Liver (tissue), 3 donors: ENCODE results near the gene PPP4C.

Experiments
- EGR1 ChIP-seq, 2 donors: IDR thresholded peaks; 2 replicates each; pipeline ENCODE4 v1.6.1; 2016 to 2018; ENCODE audit warnings: antibody characterized with exemption in 2 of 2, low read depth in 2 of 2
- GABPA ChIP-seq, 2 donors: IDR thresholded peaks in 1 of 2; conservative IDR thresholded peaks in 1 of 2; 2 replicates each; pipeline ENCODE4 v1.6.1; 2016; ENCODE audit warnings: antibody characterized with exemption in 2 of 2, mild to moderate bottlenecking in 1 of 2, moderate library complexity in 1 of 2
- HNF4A ChIP-seq, 2 donors: conservative IDR thresholded peaks; 2 replicates each; pipeline ENCODE4 v1.6.1; 2016; ENCODE audit warnings: antibody characterized with exemption in 2 of 2, mild to moderate bottlenecking in 2 of 2
- JUND ChIP-seq, 2 donors: IDR thresholded peaks; 2 replicates each; pipeline ENCODE4 v1.6.1; 2016; ENCODE audit warnings: antibody characterized with exemption in 2 of 2
- RAD21 ChIP-seq, 2 donors: IDR thresholded peaks; 2 replicates each; pipeline ENCODE4 v1.6.1; 2016; ENCODE audit warnings: antibody characterized with exemption in 2 of 2, mild to moderate bottlenecking in 2 of 2
- TAF1 ChIP-seq: conservative IDR thresholded peaks from 2 replicates; pipeline ENCODE4 v1.6.1; 2016; ENCODE audit warnings: antibody characterized with exemption, mild to moderate bottlenecking
- YY1 ChIP-seq: IDR thresholded peaks from 2 replicates; pipeline ENCODE4 v1.6.1; 2016; ENCODE audit warnings: antibody characterized with exemption, mild to moderate bottlenecking
- TF ChIP-seq, protein P1 (sequence below): fragments of 150-350 bp; IDR thresholded peaks from 2 replicates; pipeline ENCODE4 v1.5.1; 2017; ENCODE audit warnings: improper control_type of control experiment, low read depth, low read length; ENCODE audit not compliant: missing input control
- TF ChIP-seq, protein P2 (sequence below): IDR thresholded peaks from 2 replicates; pipeline ENCODE4 v1.6.1; 2016; ENCODE audit warnings: antibody characterized with exemption
- TF ChIP-seq, protein P3 (sequence below): IDR thresholded peaks from 2 replicates; pipeline ENCODE4 v1.6.1; 2016; ENCODE audit warnings: antibody characterized with exemption
- TF ChIP-seq, protein P4 (sequence below): IDR thresholded peaks from 2 replicates; pipeline ENCODE4 v1.6.1; 2016; ENCODE audit warnings: antibody characterized with exemption, mild to moderate bottlenecking
- donor health status: healthy.
- donor health status: healthy.

GRCh38 chr16:30053376-30054015, 22.3 kb upstream of the PPP4C start:
- TF ChIP-seq, protein P1, sequence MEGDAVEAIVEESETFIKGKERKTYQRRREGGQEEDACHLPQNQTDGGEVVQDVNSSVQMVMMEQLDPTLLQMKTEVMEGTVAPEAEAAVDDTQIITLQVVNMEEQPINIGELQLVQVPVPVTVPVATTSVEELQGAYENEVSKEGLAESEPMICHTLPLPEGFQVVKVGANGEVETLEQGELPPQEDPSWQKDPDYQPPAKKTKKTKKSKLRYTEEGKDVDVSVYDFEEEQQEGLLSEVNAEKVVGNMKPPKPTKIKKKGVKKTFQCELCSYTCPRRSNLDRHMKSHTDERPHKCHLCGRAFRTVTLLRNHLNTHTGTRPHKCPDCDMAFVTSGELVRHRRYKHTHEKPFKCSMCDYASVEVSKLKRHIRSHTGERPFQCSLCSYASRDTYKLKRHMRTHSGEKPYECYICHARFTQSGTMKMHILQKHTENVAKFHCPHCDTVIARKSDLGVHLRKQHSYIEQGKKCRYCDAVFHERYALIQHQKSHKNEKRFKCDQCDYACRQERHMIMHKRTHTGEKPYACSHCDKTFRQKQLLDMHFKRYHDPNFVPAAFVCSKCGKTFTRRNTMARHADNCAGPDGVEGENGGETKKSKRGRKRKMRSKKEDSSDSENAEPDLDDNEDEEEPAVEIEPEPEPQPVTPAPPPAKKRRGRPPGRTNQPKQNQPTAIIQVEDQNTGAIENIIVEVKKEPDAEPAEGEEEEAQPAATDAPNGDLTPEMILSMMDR: no peak
- TF ChIP-seq, protein P2, sequence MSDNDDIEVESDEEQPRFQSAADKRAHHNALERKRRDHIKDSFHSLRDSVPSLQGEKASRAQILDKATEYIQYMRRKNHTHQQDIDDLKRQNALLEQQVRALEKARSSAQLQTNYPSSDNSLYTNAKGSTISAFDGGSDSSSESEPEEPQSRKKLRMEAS: no peak
- TF ChIP-seq GABPA (IDR thresholded peaks at IDR 0.05 in 1 of 2, conservative IDR thresholded peaks at IDR 0.05 in 1 of 2) (no peak), JUND (IDR thresholded peaks at IDR 0.05) (no peak), TAF1 (no peak), HNF4A (conservative IDR thresholded peaks at IDR 0.05) (no peak), RAD21 (IDR thresholded peaks at IDR 0.05) (no peak), EGR1 (IDR thresholded peaks at IDR 0.05; ENCODE audit: low read depth in 2 of 2) (no peak), YY1 (no peak)
- TF ChIP-seq, protein P3, sequence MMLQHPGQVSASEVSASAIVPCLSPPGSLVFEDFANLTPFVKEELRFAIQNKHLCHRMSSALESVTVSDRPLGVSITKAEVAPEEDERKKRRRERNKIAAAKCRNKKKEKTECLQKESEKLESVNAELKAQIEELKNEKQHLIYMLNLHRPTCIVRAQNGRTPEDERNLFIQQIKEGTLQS: no peak
- TF ChIP-seq, protein P4, sequence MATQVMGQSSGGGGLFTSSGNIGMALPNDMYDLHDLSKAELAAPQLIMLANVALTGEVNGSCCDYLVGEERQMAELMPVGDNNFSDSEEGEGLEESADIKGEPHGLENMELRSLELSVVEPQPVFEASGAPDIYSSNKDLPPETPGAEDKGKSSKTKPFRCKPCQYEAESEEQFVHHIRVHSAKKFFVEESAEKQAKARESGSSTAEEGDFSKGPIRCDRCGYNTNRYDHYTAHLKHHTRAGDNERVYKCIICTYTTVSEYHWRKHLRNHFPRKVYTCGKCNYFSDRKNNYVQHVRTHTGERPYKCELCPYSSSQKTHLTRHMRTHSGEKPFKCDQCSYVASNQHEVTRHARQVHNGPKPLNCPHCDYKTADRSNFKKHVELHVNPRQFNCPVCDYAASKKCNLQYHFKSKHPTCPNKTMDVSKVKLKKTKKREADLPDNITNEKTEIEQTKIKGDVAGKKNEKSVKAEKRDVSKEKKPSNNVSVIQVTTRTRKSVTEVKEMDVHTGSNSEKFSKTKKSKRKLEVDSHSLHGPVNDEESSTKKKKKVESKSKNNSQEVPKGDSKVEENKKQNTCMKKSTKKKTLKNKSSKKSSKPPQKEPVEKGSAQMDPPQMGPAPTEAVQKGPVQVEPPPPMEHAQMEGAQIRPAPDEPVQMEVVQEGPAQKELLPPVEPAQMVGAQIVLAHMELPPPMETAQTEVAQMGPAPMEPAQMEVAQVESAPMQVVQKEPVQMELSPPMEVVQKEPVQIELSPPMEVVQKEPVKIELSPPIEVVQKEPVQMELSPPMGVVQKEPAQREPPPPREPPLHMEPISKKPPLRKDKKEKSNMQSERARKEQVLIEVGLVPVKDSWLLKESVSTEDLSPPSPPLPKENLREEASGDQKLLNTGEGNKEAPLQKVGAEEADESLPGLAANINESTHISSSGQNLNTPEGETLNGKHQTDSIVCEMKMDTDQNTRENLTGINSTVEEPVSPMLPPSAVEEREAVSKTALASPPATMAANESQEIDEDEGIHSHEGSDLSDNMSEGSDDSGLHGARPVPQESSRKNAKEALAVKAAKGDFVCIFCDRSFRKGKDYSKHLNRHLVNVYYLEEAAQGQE: no peak
